BLaER1 treated with 17β-estradiol and CSF1 and Interleukin-3, amounts not matched to agents 10 nM and 100 nM (cell line): Measurements from ENCODE around the gene HMG20A.
"Not testable (repeated sequence)": the region's sequence is repeated elsewhere in the genome, so short reads cannot be mapped to it uniquely, and the experiment has no call there.

ENCODE experiments used
- H3K27ac ChIP-seq, 11 experiments: shearing (Covaris generic); formaldehyde crosslinking; 2 replicates each; pipeline ENCODE4 v1.8.1; 2022
- H3K27me3 ChIP-seq, 11 experiments: shearing (Covaris generic); formaldehyde crosslinking; 2 replicates each; pipeline ENCODE4 v1.8.1; 2022
- H3K36me3 ChIP-seq, 11 experiments: shearing (Covaris generic); formaldehyde crosslinking; 2 replicates each; pipeline ENCODE4 v1.8.1; 2022
- H3K4me1 ChIP-seq, 10 experiments: shearing (Covaris generic); formaldehyde crosslinking; 2 replicates each; pipeline ENCODE4 v1.8.1; 2022
- H3K4me2 ChIP-seq, 11 experiments: shearing (Covaris generic); formaldehyde crosslinking; 2 replicates each; pipeline ENCODE4 v1.8.1; 2022
- H3K4me3 ChIP-seq, 10 experiments: shearing (Covaris generic); formaldehyde crosslinking; 2 replicates each; pipeline ENCODE4 v1.8.1; 2022
- H3K9ac ChIP-seq, 11 experiments: shearing (Covaris generic); formaldehyde crosslinking; 2 replicates each; pipeline ENCODE4 v1.8.1; 2022
- H3K9me3 ChIP-seq, 11 experiments: shearing (Covaris generic); formaldehyde crosslinking; replicated peaks in 1 of 11; 2 replicates each; pipeline ENCODE4 v1.8.1; 2022
- H4K20me1 ChIP-seq, 11 experiments: shearing (Covaris generic); formaldehyde crosslinking; 2 replicates each; pipeline ENCODE4 v1.8.1; 2022
- Cebpa-rat ChIP-seq, 11 experiments: shearing (Covaris generic); IDR thresholded peaks; 2 replicates each; pipeline ENCODE4 v1.8.1; 2022

HMG20A gene

GRCh38 chr15:77400258-77400657 lies 20.4 kb upstream of the HMG20A start:
- Histone ChIP-seq H3K4me3 (no peak overlapping the region), H3K4me2 (no peak overlapping the region), H3K4me1 (peaks cover 0 to 9% (median 0%) of the 10 kb centered on the region in 10 experiments; a peak in 4 of 20 replicates), H3K9me3 (peaks cover 24 to 54% (median 37%) of the 10 kb centered on the region in 11 experiments), H3K36me3 (peaks cover 0 to 5% (median 0%) of the 10 kb centered on the region in 11 experiments; a peak in 1 of 22 replicates), H3K27ac (no peak overlapping the region), H3K9ac (no peak overlapping the region), H4K20me1 (peaks cover 0 to 69% (median 0%) of the 10 kb centered on the region in 11 experiments; a peak in 3 of 22 replicates), H3K27me3 (no peaks in the 10 kb centered on the region)
- TF ChIP-seq Cebpa-rat (IDR thresholded peaks at IDR 0.05), result no peak

- Histone ChIP-seq H3K36me3 (peaks cover 0 to 11% (median 0%) of the 10 kb centered on the region in 11 experiments; a peak in 1 of 22 replicates), H3K27me3 (no peaks in the 10 kb centered on the region), H3K4me2 (peak overlapping the region in 2 of 11 experiments; percentile 15 to 25; a peak in 2 of 22 replicates), H3K4me3 (no peak overlapping the region), H3K4me1 (peaks cover 0 to 16% (median 5%) of the 10 kb centered on the region in 10 experiments; a peak in 12 of 20 replicates), H3K9ac (no peak overlapping the region), H3K9me3 (peaks cover 19 to 29% (median 27%) of the 10 kb centered on the region in 11 experiments), H4K20me1 (peaks cover 0 to 77% (median 0%) of the 10 kb centered on the region in 11 experiments; a peak in 3 of 22 replicates), H3K27ac (no peak overlapping the region)
- TF ChIP-seq Cebpa-rat (IDR thresholded peaks at IDR 0.05), result no peak
Observed at GRCh38 chr15:77402740-77403379, 17.8 kb upstream of the HMG20A start.

DNA sequence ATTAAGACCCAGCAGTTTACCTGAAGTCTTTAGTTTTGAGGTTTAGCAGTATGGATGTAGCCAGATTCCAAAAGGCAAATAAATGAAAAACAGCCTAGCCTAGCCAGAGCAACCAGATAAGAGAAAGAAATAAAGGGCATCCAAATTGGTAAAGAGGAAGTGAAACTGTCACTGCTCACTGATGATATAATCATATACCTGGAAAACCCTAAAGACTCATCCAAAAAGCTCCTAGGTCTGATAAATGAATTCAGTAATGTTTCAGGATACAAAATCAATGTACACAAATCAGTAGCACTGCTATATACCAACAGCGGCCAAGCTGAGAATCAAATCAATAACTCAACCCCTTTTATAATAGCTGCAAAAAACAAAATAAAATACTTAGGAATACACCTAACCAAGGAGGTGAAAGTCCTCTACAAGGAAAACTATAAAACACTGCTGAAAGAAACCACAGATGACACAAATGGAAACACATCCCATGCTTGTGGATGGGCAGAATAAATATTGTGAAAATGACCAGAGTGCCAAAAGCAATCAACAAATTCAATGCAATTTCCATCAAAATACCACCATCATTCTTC lies 14.4 kb upstream of the HMG20A start:
- Histone ChIP-seq H3K4me1 (peaks cover 11 to 39% (median 16%) of the 10 kb centered on the region in 10 experiments), H3K4me2 (peak overlapping the region in 1 of 11 experiments; percentile 6; a peak in 1 of 22 replicates), H4K20me1 (peaks cover 0 to 70% (median 0%) of the 10 kb centered on the region in 11 experiments; a peak in 3 of 22 replicates)
- H3K27ac ChIP-seq, H3K36me3 ChIP-seq, H3K9me3 ChIP-seq, H3K27me3 ChIP-seq, H3K4me3 ChIP-seq, H3K9ac ChIP-seq: not testable (repeated sequence)

DNA sequence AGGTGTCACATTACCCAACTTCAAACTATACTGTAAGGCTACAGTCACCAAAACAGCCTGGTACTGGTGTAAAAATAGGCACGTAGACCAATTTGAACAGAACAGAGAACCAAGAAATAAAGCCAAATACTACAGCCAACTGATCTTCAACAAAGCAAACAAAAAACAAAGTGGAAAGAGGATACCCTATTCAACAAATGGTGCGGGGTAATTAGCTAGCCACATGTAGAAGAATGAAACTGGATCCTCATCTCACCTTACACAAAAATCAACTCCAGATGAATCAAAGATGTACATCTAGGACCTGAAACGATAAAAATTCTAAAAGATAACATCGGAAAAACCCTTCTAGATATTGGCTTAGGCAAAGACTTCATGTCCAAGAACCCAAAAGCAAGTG lies 13.8 kb upstream of the HMG20A start:
- no peaks in the 10 kb centered on the region; a peak in 3 of 22 replicates for H3K9me3 ChIP-seq
- no peaks in the 10 kb centered on the region for H3K27me3 ChIP-seq
- H4K20me1 ChIP-seq, result peaks cover 0 to 68% (median 0%) of the 10 kb centered on the region in 11 experiments; a peak in 3 of 22 replicates
- H3K9ac ChIP-seq, result no peak overlapping the region
- H3K4me1 ChIP-seq, result peaks cover 11 to 39% (median 16%) of the 10 kb centered on the region in 10 experiments
- no peak overlapping the region for H3K27ac ChIP-seq
- H3K4me2 ChIP-seq, result no peak overlapping the region
- no peak for TF ChIP-seq Cebpa-rat (IDR thresholded peaks at IDR 0.05)
- 0 out of 22 replicates have a peak, but pooled peaks cover 0 to 6% (median 0%) of the 10 kb centered on the region in 11 experiments for H3K36me3 ChIP-seq
- no peak overlapping the region for H3K4me3 ChIP-seq

- Histone ChIP-seq H3K4me2 (peak overlapping the region; percentile 32 to 91 (median 37); a peak in 19 of 22 replicates), H3K36me3 (0 out of 22 replicates have a peak, but pooled peaks cover 0 to 6% (median 0%) of the 10 kb centered on the region in 11 experiments), H4K20me1 (peaks cover 0 to 68% (median 0%) of the 10 kb centered on the region in 11 experiments; a peak in 4 of 22 replicates), H3K4me3 (peak overlapping the region in 1 of 10 experiments; percentile 14; a peak in 1 of 20 replicates), H3K27me3 (no peaks in the 10 kb centered on the region), H3K27ac (peak overlapping the region in 4 of 11 experiments; percentile 31 to 62 (median 48); a peak in 7 of 22 replicates), H3K9me3 (no peaks in the 10 kb centered on the region; a peak in 3 of 22 replicates), H3K4me1 (peaks cover 11 to 36% (median 17%) of the 10 kb centered on the region in 10 experiments), H3K9ac (peak overlapping the region in 1 of 11 experiments; percentile 40; a peak in 1 of 22 replicates)
- TF ChIP-seq Cebpa-rat (IDR thresholded peaks at IDR 0.05), result no peak
Observed at GRCh38 chr15:77409259-77410156, 11.2 kb upstream of the HMG20A start.

GRCh38 chr15:77410157-77410500 lies 10.6 kb upstream of the HMG20A start:
- H3K27me3 ChIP-seq, H3K9me3 ChIP-seq, H3K36me3 ChIP-seq: not testable (repeated sequence)
- peak overlapping the region in 1 of 10 experiments; percentile 14; a peak in 1 of 20 replicates for H3K4me3 ChIP-seq
- H3K27ac ChIP-seq, result peak overlapping the region in 4 of 11 experiments; percentile 17 to 62 (median 48); a peak in 7 of 22 replicates
- H4K20me1 ChIP-seq, result peaks cover 0 to 68% (median 0%) of the 10 kb centered on the region in 11 experiments; a peak in 4 of 22 replicates
- peak overlapping the region; percentile 32 to 91 (median 37); a peak in 19 of 22 replicates for H3K4me2 ChIP-seq
- H3K4me1 ChIP-seq, result peaks cover 12 to 37% (median 17%) of the 10 kb centered on the region in 10 experiments
- peak overlapping the region in 1 of 11 experiments; percentile 40; a peak in 1 of 22 replicates for H3K9ac ChIP-seq

DNA sequence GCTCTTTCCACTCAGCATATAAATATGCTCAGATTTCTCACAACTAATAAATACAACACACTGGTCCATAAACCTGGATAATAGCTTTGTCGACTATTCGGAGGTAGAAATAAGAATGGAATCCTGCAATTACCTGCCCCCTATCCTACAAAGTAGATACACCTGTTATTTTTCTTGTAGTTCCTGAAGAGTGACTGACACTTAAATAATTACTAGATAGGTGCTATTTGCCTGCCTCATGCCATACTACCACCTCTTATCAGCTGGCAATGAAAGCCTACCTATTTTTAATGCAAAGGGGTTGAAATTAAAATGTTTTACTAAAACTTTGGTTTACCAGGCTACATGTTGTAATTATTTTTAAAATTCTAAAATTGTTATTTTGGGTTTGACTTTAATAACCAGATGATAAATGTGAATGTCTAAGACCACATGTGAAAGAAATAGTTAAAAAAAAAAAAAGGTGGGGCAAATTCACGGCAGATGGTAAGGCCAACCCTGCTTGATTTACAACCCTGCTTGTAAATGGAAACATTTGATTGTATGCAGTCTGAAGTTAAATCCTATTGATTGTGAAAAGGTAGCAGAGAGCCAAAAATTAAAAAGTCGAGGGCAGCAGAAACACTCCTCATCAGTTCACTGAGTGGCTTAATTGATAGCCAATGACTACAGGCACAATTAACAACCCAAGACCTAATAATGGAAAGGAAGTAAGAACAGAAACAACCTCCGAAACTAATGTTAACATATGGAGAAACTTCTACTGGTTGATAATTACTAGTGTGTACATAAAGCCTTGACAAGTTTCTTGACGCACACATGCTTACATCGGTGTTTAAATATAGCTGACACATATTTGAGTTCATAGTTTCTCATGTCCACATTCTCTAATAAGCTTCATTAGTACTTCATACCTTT lies 9.7 kb upstream of the HMG20A start:
- Histone ChIP-seq H3K9ac (no peak overlapping the region), H3K27me3 (no peaks in the 10 kb centered on the region), H3K4me2 (peak overlapping the region in 2 of 11 experiments; percentile 76 to 91; a peak in 2 of 22 replicates), H3K4me1 (peaks cover 15 to 44% (median 22%) of the 10 kb centered on the region in 10 experiments), H3K36me3 (0 out of 22 replicates have a peak, but pooled peaks cover 0 to 6% (median 0%) of the 10 kb centered on the region in 11 experiments), H3K9me3 (no peaks in the 10 kb centered on the region; a peak in 3 of 22 replicates), H3K4me3 (no peak overlapping the region), H4K20me1 (peaks cover 0 to 68% (median 0%) of the 10 kb centered on the region in 11 experiments; a peak in 4 of 22 replicates), H3K27ac (peak overlapping the region in 1 of 11 experiments; percentile 62; a peak in 1 of 22 replicates)
- TF ChIP-seq Cebpa-rat (IDR thresholded peaks at IDR 0.05), result no peak
